WTC11 (cell line): ENCODE data around the gene RIN3. TPM values are rescaled to one million over a fixed set of nuclear protein-coding genes. Genes with fewer than 3 reads are reported as not detected.

Experiments used
- ATAC-seq: fragments of 200-7000 bp; cut with Tn5 transposase; 2 replicates; pipeline ENCODE4 v1.10.0; 2021; ENCODE audit warnings: mild to moderate bottlenecking, moderate library complexity
- CTCF ChIA-PET: fragments of 300-600 bp; sonication (Branson Sonifier 250); formaldehyde crosslinking; loops from one replicate; lab custom pipeline; 2021; ENCODE audit warnings: antibody characterized with exemption; lab: Charles Lee
- POLR2A ChIA-PET: fragments of 350-600 bp; sonication (Branson Sonifier 250); formaldehyde crosslinking; loops from one replicate; lab custom pipeline; 2021; ENCODE audit warnings: antibody characterized with exemption; lab: Charles Lee
- DNase-seq: peaks from one replicate; pipeline ENCODE4 v3.0.0; 2021; ENCODE audit warnings: low spot score
- H3K27ac Mint-ChIP-seq: 2 replicates; pipeline ENCODE4 v1.8.0; 2021; ENCODE audit warnings: mixed read lengths
- H3K27me3 Mint-ChIP-seq: 2 replicates; pipeline ENCODE4 v1.8.0; 2021; ENCODE audit warnings: low read depth, mild to moderate bottlenecking, moderate library complexity, mixed read lengths
- H3K36me3 Mint-ChIP-seq: 2 replicates; pipeline ENCODE4 v1.8.0; 2021; ENCODE audit warnings: mixed read lengths
- H3K4me1 Mint-ChIP-seq: 2 replicates; pipeline ENCODE4 v1.8.0; 2022; ENCODE audit warnings: mixed read lengths
- H3K4me3 Mint-ChIP-seq: 2 replicates; pipeline ENCODE4 v1.8.0; 2021; ENCODE audit warnings: mild to moderate bottlenecking, moderate library complexity, mixed read lengths
- H3K9me3 Mint-ChIP-seq: 2 replicates; pipeline ENCODE4 v1.8.0; 2021; ENCODE audit warnings: mixed read lengths
- ATF1 ChIP-seq: sonication (generic); formaldehyde crosslinking; IDR thresholded peaks from 2 replicates; pipeline ENCODE4 v1.8.1; 2023; ENCODE audit warnings: mild to moderate bottlenecking, moderate library complexity, missing genetic modification reagents
- CBFB ChIP-seq: sonication (generic); formaldehyde crosslinking; IDR thresholded peaks from 2 replicates; pipeline ENCODE4 v1.8.1; 2022; ENCODE audit warnings: mild to moderate bottlenecking, low read depth, missing genetic modification reagents
- FOXK1 ChIP-seq: sonication (generic); formaldehyde crosslinking; IDR thresholded peaks from 2 replicates; pipeline ENCODE4 v1.8.0; 2022; ENCODE audit warnings: mild to moderate bottlenecking, moderate library complexity, missing genetic modification reagents
- GTF2I ChIP-seq: fragments of 250-450 bp; sonication (Bioruptor Pico); conservative IDR thresholded peaks from 2 replicates; pipeline ENCODE4 v1.4.0; 2021; ENCODE audit warnings: mild to moderate bottlenecking
- JAZF1 ChIP-seq: fragments of 250-450 bp; sonication (Bioruptor Pico); IDR thresholded peaks from 2 replicates; pipeline ENCODE4 v1.9.0; 2021; ENCODE audit warnings: moderate library complexity, mild to moderate bottlenecking, inconsistent platforms
- KAT7 ChIP-seq: sonication (generic); formaldehyde crosslinking; IDR thresholded peaks from 2 replicates; pipeline ENCODE4 v1.8.1; 2023; ENCODE audit warnings: missing genetic modification reagents, mild to moderate bottlenecking, borderline replicate concordance
- MXD4 ChIP-seq: fragments of 250-450 bp; sonication (Bioruptor Pico); IDR thresholded peaks from 2 replicates; pipeline ENCODE4 v1.8.0; 2021; ENCODE audit warnings: mild to moderate bottlenecking, moderate library complexity, borderline replicate concordance
- MYBL2 ChIP-seq: sonication (generic); formaldehyde crosslinking; IDR thresholded peaks from 2 replicates; pipeline ENCODE4 v1.8.1; 2023; ENCODE audit warnings: mild to moderate bottlenecking, moderate library complexity, missing genetic modification reagents
- NFATC4 ChIP-seq: fragments of 250-450 bp; sonication (Bioruptor Pico); IDR thresholded peaks from 2 replicates; pipeline ENCODE4 v1.9.0; 2021; ENCODE audit warnings: mild to moderate bottlenecking
- NR2C2 ChIP-seq: sonication (generic); formaldehyde crosslinking; IDR thresholded peaks from 2 replicates; pipeline ENCODE4 v1.8.0; 2022; ENCODE audit warnings: mild to moderate bottlenecking, missing genetic modification reagents
- NR3C1 ChIP-seq: sonication (generic); formaldehyde crosslinking; conservative IDR thresholded peaks from 2 replicates; pipeline ENCODE4 v1.8.1; 2023; ENCODE audit warnings: low read depth, mild to moderate bottlenecking, missing genetic modification reagents
- PRRX2 ChIP-seq: fragments of 250-450 bp; sonication (Bioruptor Pico); IDR thresholded peaks from 2 replicates; pipeline ENCODE4 v1.8.0; 2021; ENCODE audit warnings: mild to moderate bottlenecking
- RORB ChIP-seq: fragments of 250-450 bp; sonication (Bioruptor Pico); IDR thresholded peaks from 2 replicates; pipeline ENCODE4 v1.9.0; 2021; ENCODE audit warnings: mild to moderate bottlenecking
- SMAD3 ChIP-seq: sonication (generic); formaldehyde crosslinking; IDR thresholded peaks from 2 replicates; pipeline ENCODE4 v1.8.0; 2022; ENCODE audit warnings: missing genetic modification reagents, mild to moderate bottlenecking, borderline replicate concordance
- SOX15 ChIP-seq: fragments of 250-450 bp; sonication (Bioruptor Pico); IDR thresholded peaks from 2 replicates; pipeline ENCODE4 v1.9.0; 2021; ENCODE audit warnings: mild to moderate bottlenecking
- SP1 ChIP-seq: sonication (generic); formaldehyde crosslinking; conservative IDR thresholded peaks from 2 replicates; pipeline ENCODE4 v1.8.1; 2022; ENCODE audit warnings: missing genetic modification reagents
- TEAD1 ChIP-seq: sonication (generic); formaldehyde crosslinking; IDR thresholded peaks from 2 replicates; pipeline ENCODE4 v1.8.0; 2022; ENCODE audit warnings: mild to moderate bottlenecking, missing genetic modification reagents
- TEAD4 ChIP-seq: sonication (generic); formaldehyde crosslinking; IDR thresholded peaks from 2 replicates; pipeline ENCODE4 v1.8.0; 2022; ENCODE audit warnings: mild to moderate bottlenecking, missing genetic modification reagents
- TP53 ChIP-seq: sonication (generic); formaldehyde crosslinking; IDR thresholded peaks from 2 replicates; pipeline ENCODE4 v1.8.1; 2023; ENCODE audit warnings: mild to moderate bottlenecking, missing genetic modification reagents
- ZBTB21 ChIP-seq: sonication (generic); formaldehyde crosslinking; IDR thresholded peaks from 2 replicates; pipeline ENCODE4 v1.8.1; 2023; ENCODE audit warnings: mild to moderate bottlenecking, missing genetic modification reagents, borderline replicate concordance
- ZNF138 ChIP-seq: sonication (generic); formaldehyde crosslinking; conservative IDR thresholded peaks from 2 replicates; pipeline ENCODE4 v1.8.1; 2022; ENCODE audit warnings: mild to moderate bottlenecking, moderate library complexity, missing genetic modification reagents
- ZNF232 ChIP-seq: sonication (generic); formaldehyde crosslinking; IDR thresholded peaks from 2 replicates; pipeline ENCODE4 v1.8.0; 2022; ENCODE audit warnings: mild to moderate bottlenecking, missing genetic modification reagents
- ZNF396 ChIP-seq: fragments of 250-450 bp; sonication (Bioruptor Pico); IDR thresholded peaks from 2 replicates; pipeline ENCODE4 v1.8.0; 2021; ENCODE audit warnings: mild to moderate bottlenecking, moderate library complexity, borderline replicate concordance
- total RNA-seq: library from RNA; stranded (reverse); gene quantifications from 3 replicates; pipeline ENCODE4 v1.2.3, GENCODE V29; 2021
- TF ChIP-seq, protein P1 (sequence below): sonication (generic); formaldehyde crosslinking; IDR thresholded peaks from 2 replicates; pipeline ENCODE4 v1.8.0; 2022; ENCODE audit warnings: mild to moderate bottlenecking, missing genetic modification reagents
- TF ChIP-seq, protein P2 (sequence below): sonication (generic); formaldehyde crosslinking; IDR thresholded peaks from 2 replicates; pipeline ENCODE4 v1.8.1; 2023; ENCODE audit warnings: mild to moderate bottlenecking, missing genetic modification reagents, moderate library complexity
- TF ChIP-seq, protein P3 (sequence below): fragments of 250-450 bp; sonication (Bioruptor Pico); IDR thresholded peaks from 2 replicates; pipeline ENCODE4 v1.9.0; 2021; ENCODE audit warnings: moderate library complexity, mild to moderate bottlenecking, inconsistent platforms, borderline replicate concordance
- TF ChIP-seq, protein P4 (sequence below): fragments of 250-450 bp; sonication (Bioruptor Pico); IDR thresholded peaks from 2 replicates; pipeline ENCODE4 v2.1.2; 2022; ENCODE audit warnings: mild to moderate bottlenecking, moderate library complexity
- TF ChIP-seq, protein P5 (sequence below): fragments of 250-450 bp; sonication (Bioruptor Pico); IDR thresholded peaks from 2 replicates; pipeline ENCODE4 v1.9.0; 2021; ENCODE audit warnings: mild to moderate bottlenecking, borderline replicate concordance

The RIN3 gene
- total RNA-seq, 1 experiment from 2014 or later: 3.3 TPM

DNA sequence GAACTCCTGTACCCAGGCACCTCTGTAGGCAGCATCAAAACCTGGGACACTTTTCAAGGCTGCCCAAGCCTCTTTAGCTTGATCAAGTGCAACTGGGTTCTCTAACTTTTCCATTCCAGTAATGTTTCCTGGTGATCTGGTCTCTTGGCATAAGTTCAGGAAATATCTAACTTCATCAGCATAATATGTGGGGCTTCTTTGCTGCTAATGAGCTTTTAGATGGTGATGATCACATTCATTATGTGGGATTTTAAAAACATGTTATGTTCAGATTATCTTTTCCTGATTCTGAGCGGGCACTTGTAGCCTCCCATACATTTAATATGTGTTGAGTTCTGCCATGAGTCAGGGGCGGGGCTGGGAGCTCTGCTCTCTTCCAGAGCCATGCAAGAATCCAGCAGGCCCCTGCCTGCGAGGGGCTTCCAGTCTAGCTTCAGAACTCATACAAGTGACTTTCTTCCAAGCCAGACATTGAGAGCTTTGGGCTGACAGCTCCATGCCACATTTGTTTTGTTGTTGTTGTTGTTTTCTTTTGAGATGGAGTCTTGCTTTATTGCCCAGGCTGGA is 39.5 kb upstream of the RIN3 start:
- POLR2A ChIA-PET: no interaction called here
- TF ChIP-seq, protein P1, sequence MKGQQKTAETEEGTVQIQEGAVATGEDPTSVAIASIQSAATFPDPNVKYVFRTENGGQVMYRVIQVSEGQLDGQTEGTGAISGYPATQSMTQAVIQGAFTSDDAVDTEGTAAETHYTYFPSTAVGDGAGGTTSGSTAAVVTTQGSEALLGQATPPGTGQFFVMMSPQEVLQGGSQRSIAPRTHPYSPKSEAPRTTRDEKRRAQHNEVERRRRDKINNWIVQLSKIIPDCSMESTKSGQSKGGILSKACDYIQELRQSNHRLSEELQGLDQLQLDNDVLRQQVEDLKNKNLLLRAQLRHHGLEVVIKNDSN (CRISPR knock-in tag): no peak
- TF ChIP-seq ZNF138 (CRISPR knock-in tag): no peak
- TF ChIP-seq ATF1 (CRISPR knock-in tag): no peak
- no peak for TF ChIP-seq TP53 (CRISPR knock-in tag)
- no peak for TF ChIP-seq SMAD3 (CRISPR knock-in tag)
- TF ChIP-seq GTF2I (CRISPR knock-in tag): no peak
- no peak for TF ChIP-seq PRRX2 (CRISPR knock-in tag)
- TF ChIP-seq, protein P2, sequence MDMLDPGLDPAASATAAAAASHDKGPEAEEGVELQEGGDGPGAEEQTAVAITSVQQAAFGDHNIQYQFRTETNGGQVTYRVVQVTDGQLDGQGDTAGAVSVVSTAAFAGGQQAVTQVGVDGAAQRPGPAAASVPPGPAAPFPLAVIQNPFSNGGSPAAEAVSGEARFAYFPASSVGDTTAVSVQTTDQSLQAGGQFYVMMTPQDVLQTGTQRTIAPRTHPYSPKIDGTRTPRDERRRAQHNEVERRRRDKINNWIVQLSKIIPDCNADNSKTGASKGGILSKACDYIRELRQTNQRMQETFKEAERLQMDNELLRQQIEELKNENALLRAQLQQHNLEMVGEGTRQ: no peak
- TF ChIP-seq, protein P3, sequence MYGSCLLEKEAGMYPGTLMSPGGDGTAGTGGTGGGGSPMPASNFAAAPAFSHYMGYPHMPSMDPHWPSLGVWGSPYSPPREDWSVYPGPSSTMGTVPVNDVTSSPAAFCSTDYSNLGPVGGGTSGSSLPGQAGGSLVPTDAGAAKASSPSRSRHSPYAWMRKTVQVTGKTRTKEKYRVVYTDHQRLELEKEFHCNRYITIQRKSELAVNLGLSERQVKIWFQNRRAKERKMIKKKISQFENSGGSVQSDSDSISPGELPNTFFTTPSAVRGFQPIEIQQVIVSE (CRISPR knock-in tag): no peak
- no peak for TF ChIP-seq NR2C2 (CRISPR knock-in tag)
- H3K4me3 Mint-ChIP-seq: no peak overlapping the region
- no peaks in the 10 kb centered on the region for H3K27me3 Mint-ChIP-seq
- H3K4me1 Mint-ChIP-seq: peaks cover 38% of the 10 kb centered on the region
- CTCF ChIA-PET: interaction anchor here (1.5 kb wide), 1 partner anchor 18 kb away, joined by 4 read pairs; no protein-coding TSS in a partner anchor
- peaks cover 8% of the 10 kb centered on the region for H3K36me3 Mint-ChIP-seq
- H3K27ac Mint-ChIP-seq: no peak overlapping the region
- H3K9me3 Mint-ChIP-seq: peaks cover 19% of the 10 kb centered on the region
- DNase-seq (no peak), ATAC-seq (no peak)

DNA sequence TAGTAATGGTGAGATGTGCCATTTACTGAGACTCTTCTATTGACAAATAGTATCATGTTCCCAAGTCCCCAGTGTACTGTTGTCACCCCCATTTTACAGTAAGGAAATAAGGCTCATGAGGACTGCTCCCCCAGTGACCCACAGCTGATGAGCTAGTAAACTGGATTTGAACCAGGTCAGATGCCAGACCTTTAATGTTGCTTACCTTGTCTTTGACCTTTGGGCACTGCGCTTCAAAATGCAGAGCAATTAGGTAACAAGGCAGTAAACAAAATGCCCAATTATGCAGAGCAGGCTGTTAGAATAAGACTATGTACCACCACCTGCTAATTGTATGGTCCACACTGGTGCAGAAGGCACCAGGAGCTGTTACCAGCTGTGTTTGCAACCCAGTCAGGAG is 38.5 kb upstream of the RIN3 start:
- ATAC-seq: no peak
- Mint-ChIP-seq H3K27ac (no peak overlapping the region), H3K4me3 (no peak overlapping the region), H3K4me1 (peaks cover 36% of the 10 kb centered on the region), H3K27me3 (no peaks in the 10 kb centered on the region), H3K36me3 (peaks cover 2% of the 10 kb centered on the region), H3K9me3 (peaks cover 20% of the 10 kb centered on the region)
- no peak for TF ChIP-seq RORB (CRISPR knock-in tag)
- no peak for TF ChIP-seq FOXK1 (CRISPR knock-in tag)
- no peak for TF ChIP-seq ZBTB21
- TF ChIP-seq MXD4 (CRISPR knock-in tag): no peak
- no peak for TF ChIP-seq SMAD3 (CRISPR knock-in tag)
- no peak for TF ChIP-seq JAZF1 (CRISPR knock-in tag)
- TF ChIP-seq NR3C1: no peak
- TF ChIP-seq TEAD4 (CRISPR knock-in tag): no peak
- TF ChIP-seq, protein P4, sequence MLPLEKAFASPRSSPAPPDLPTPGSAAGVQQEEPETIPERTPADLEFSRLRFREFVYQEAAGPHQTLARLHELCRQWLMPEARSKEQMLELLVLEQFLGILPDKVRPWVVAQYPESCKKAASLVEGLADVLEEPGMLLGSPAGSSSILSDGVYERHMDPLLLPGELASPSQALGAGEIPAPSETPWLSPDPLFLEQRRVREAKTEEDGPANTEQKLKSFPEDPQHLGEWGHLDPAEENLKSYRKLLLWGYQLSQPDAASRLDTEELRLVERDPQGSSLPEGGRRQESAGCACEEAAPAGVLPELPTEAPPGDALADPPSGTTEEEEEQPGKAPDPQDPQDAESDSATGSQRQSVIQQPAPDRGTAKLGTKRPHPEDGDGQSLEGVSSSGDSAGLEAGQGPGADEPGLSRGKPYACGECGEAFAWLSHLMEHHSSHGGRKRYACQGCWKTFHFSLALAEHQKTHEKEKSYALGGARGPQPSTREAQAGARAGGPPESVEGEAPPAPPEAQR: no peak
- TF ChIP-seq CBFB: no peak
- TF ChIP-seq, protein P3 (CRISPR knock-in tag): no peak
- no peak for TF ChIP-seq KAT7 (CRISPR knock-in tag)
- TF ChIP-seq, protein P5, sequence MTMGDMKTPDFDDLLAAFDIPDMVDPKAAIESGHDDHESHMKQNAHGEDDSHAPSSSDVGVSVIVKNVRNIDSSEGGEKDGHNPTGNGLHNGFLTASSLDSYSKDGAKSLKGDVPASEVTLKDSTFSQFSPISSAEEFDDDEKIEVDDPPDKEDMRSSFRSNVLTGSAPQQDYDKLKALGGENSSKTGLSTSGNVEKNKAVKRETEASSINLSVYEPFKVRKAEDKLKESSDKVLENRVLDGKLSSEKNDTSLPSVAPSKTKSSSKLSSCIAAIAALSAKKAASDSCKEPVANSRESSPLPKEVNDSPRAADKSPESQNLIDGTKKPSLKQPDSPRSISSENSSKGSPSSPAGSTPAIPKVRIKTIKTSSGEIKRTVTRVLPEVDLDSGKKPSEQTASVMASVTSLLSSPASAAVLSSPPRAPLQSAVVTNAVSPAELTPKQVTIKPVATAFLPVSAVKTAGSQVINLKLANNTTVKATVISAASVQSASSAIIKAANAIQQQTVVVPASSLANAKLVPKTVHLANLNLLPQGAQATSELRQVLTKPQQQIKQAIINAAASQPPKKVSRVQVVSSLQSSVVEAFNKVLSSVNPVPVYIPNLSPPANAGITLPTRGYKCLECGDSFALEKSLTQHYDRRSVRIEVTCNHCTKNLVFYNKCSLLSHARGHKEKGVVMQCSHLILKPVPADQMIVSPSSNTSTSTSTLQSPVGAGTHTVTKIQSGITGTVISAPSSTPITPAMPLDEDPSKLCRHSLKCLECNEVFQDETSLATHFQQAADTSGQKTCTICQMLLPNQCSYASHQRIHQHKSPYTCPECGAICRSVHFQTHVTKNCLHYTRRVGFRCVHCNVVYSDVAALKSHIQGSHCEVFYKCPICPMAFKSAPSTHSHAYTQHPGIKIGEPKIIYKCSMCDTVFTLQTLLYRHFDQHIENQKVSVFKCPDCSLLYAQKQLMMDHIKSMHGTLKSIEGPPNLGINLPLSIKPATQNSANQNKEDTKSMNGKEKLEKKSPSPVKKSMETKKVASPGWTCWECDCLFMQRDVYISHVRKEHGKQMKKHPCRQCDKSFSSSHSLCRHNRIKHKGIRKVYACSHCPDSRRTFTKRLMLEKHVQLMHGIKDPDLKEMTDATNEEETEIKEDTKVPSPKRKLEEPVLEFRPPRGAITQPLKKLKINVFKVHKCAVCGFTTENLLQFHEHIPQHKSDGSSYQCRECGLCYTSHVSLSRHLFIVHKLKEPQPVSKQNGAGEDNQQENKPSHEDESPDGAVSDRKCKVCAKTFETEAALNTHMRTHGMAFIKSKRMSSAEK: no peak
- no peak for TF ChIP-seq SOX15 (CRISPR knock-in tag)
- no peak for TF ChIP-seq ZNF232 (CRISPR knock-in tag)
- no peak for TF ChIP-seq MYBL2 (CRISPR knock-in tag)
- no peak for TF ChIP-seq ZNF396 (CRISPR knock-in tag)
- TF ChIP-seq NFATC4 (CRISPR knock-in tag): no peak
- no peak for TF ChIP-seq SP1 (CRISPR knock-in tag)
- no peak for TF ChIP-seq TEAD1 (CRISPR knock-in tag)
- DNase-seq: no peak
- ChIA-PET POLR2A (no interaction called here), CTCF (no interaction called here)
